Memory B cell (primary cell): ENCODE measurements around the gene PI4K2B.
"Not testable (repeated sequence)": the region's sequence is repeated elsewhere in the genome, so short reads cannot be mapped to it uniquely, and the experiment has no call there.

Experiments
- ATAC-seq: fragments of 150-1000 bp; cut with Tn5 transposase; 2 replicates; pipeline ENCODE4 v1.10.0; 2021; ENCODE audit warnings: low read depth, mild to moderate bottlenecking, moderate library complexity
- DNase-seq, 2 donors: peaks; one replicate each; pipeline ENCODE4 v3.0.0; 2022; ENCODE audit warnings: low spot score in 2 of 2
- H3K27ac Mint-ChIP-seq: one replicate; pipeline ENCODE4 v1.8.0; 2022; ENCODE audit warnings: mild to moderate bottlenecking, moderate library complexity, mixed read lengths
- H3K27me3 Mint-ChIP-seq: one replicate; pipeline ENCODE4 v1.8.0; 2022; ENCODE audit warnings: mixed read lengths
- H3K36me3 Mint-ChIP-seq: one replicate; pipeline ENCODE4 v1.8.0; 2022; ENCODE audit warnings: mild to moderate bottlenecking, mixed read lengths
- H3K4me1 Mint-ChIP-seq: one replicate; pipeline ENCODE4 v1.8.0; 2022; ENCODE audit warnings: mixed read lengths
- H3K4me3 Mint-ChIP-seq: one replicate; pipeline ENCODE4 v1.8.0; 2022; ENCODE audit warnings: mild to moderate bottlenecking, moderate library complexity, mixed read lengths
- H3K9me3 Mint-ChIP-seq: one replicate; pipeline ENCODE4 v1.8.0; 2022; ENCODE audit warnings: mixed read lengths

Gene PI4K2B

DNA sequence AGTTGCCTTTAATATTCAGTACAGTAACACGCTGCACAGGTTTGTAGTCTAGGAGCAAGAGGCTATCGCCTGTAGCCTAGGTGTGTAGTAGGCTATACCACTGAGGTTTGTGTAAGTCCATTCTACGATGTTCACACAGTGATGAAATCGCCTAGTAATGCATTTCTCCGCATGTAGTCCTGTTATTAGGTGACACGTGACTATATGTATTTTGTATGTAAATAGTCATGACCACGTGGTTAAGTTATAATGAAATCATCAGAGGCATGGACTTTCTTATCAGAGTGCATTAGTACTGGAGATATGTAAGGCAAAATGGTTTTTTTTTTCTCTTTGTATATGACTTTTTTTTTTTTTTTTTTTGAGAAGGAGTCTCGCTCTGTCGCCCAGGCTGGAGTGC, 68.8 kb downstream of the PI4K2B start:
- Mint-ChIP-seq H3K9me3 (no peaks in the 10 kb centered on the region), H3K27me3 (peaks cover 3% of the 10 kb centered on the region), H3K4me3 (no peak overlapping the region), H3K36me3 (no peaks in the 10 kb centered on the region), H3K4me1 (peaks cover 6% of the 10 kb centered on the region), H3K27ac (no peak overlapping the region)
- no peak for ATAC-seq
- DNase-seq: no peak

DNA sequence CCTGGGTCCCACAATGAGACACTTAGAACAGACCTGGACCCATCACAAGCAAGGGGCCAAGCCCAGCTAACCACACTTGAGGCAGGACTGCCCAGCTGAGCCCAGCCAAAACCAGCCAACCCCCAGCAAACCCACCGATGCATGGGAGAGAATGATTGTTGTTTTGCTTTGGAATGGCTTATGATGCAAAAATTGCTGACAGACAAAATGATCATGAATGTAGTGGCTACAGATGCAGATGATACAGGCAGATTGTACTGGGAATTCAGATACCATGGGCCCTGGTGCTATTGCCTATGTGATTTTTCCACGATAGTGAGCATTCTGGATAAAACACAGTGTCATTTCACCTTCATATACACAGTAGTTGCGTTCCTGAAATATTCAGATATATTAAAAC, 69.7 kb downstream of the PI4K2B start:
- ATAC-seq: no peak

DNA sequence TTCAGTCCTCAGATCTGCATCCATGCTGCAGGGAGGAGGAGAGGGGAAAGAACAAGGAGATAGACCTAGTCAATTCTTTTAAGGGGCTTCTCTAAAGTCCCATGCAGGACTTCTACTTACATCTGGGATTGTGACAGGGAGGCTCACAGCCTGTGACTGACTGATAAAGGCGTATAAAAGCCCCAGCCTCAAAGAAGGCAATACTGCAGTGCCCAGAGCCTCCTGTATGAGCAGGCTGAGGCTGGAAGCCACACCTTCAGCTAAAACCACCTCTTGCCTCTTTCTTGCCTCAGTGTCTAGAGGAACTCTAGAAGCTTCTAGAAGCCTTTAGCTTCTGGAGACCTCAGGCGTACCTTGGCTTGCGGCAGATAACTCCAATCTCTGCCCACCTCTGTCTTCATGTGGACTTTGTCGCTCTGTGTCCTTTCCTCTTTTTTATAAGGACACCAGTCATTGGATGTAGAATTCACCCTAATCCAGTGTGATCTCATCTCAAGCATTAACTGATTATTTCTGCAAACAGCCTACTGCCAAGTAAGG, 72.8 kb downstream of the PI4K2B start:
- peaks cover 2% of the 10 kb centered on the region for H3K36me3 Mint-ChIP-seq
- peaks cover 23% of the 10 kb centered on the region for H3K4me1 Mint-ChIP-seq
- H3K27ac Mint-ChIP-seq: no peak overlapping the region
- no peaks in the 10 kb centered on the region for H3K9me3 Mint-ChIP-seq
- ATAC-seq: no peak
- H3K27me3 Mint-ChIP-seq: peaks cover 1% of the 10 kb centered on the region
- DNase-seq: no peak
- H3K4me3 Mint-ChIP-seq: no peak overlapping the region

More for the DNA sequence above, 69.7 kb downstream of the PI4K2B start:
- no peak overlapping the region for H3K4me3 Mint-ChIP-seq
- H3K27ac Mint-ChIP-seq: no peak overlapping the region
- H3K9me3 Mint-ChIP-seq: no peaks in the 10 kb centered on the region
- peaks cover 7% of the 10 kb centered on the region for H3K4me1 Mint-ChIP-seq
- H3K36me3 Mint-ChIP-seq: peaks cover 2% of the 10 kb centered on the region
- no peak for DNase-seq
- peaks cover 3% of the 10 kb centered on the region for H3K27me3 Mint-ChIP-seq

GRCh38 chr4:25307596-25307995, 73.8 kb downstream of the PI4K2B start:
- no peaks in the 10 kb centered on the region for H3K9me3 Mint-ChIP-seq
- DNase-seq: no peak
- peaks cover 1% of the 10 kb centered on the region for H3K27me3 Mint-ChIP-seq
- H3K4me3 Mint-ChIP-seq: no peak overlapping the region
- H3K36me3 Mint-ChIP-seq: peaks cover 2% of the 10 kb centered on the region
- H3K4me1 Mint-ChIP-seq: peaks cover 28% of the 10 kb centered on the region
- no peak for ATAC-seq
- no peak overlapping the region for H3K27ac Mint-ChIP-seq

DNA sequence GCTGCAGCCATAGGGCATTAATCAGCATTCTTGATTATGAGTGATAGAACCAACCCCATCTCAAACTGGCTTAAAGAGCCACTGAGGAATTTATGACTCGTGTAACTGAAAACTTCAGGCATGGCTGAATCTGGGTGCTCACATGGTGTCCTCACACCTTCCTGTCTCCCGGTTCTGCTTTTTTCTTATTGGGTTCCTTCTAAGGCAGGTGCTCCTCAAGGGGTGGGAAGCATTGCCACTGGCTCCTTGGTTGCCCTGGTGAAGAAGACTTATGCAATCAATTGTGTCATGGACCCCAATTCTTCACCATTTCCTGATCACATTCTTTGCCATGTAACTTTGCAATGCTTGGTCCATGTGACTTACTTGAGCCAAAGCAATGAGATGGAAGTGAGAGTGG, 74.5 kb downstream of the PI4K2B start:
- Mint-ChIP-seq H3K27ac (peak overlapping the region; percentile 17), H3K4me3 (peak overlapping the region; percentile 37), H3K36me3 (peaks cover 2% of the 10 kb centered on the region), H3K9me3 (no peaks in the 10 kb centered on the region), H3K27me3 (peaks cover 1% of the 10 kb centered on the region), H3K4me1 (peaks cover 29% of the 10 kb centered on the region)
- no peak for DNase-seq
- ATAC-seq: peak; percentile 12

DNA sequence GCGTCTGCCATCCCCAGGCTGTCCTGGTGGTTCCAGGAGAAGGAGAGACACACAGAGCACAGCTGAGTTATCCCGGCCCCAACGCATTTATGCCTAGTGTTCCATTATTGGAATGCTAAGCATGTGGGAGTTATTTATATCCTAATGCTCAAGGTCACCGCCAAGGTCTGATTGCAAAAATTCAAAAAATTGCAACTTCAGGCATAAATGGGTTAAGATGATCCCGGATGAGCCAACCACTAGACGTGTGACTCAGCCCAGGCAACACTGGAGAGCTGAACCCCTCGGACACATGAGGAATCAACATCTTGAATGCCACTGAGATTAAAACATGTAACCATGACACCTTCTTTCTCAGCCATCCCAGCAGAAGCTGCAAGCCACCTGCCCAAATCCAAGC, 74.9 kb downstream of the PI4K2B start:
- no peak overlapping the region for H3K4me3 Mint-ChIP-seq
- peaks cover 2% of the 10 kb centered on the region for H3K36me3 Mint-ChIP-seq
- no peaks in the 10 kb centered on the region for H3K27me3 Mint-ChIP-seq
- H3K4me1 Mint-ChIP-seq: peaks cover 29% of the 10 kb centered on the region
- peak overlapping the region; percentile 17 for H3K27ac Mint-ChIP-seq
- H3K9me3 Mint-ChIP-seq: no peaks in the 10 kb centered on the region
- ATAC-seq: no peak
- no peak for DNase-seq

- DNase-seq (no peak), ATAC-seq (peak; percentile 14)
- peaks cover 29% of the 10 kb centered on the region for H3K4me1 Mint-ChIP-seq
- peak overlapping the region; percentile 72 for H3K4me3 Mint-ChIP-seq
- H3K27ac Mint-ChIP-seq: peak overlapping the region; percentile 72
- H3K27me3 Mint-ChIP-seq: no peaks in the 10 kb centered on the region
- H3K36me3 Mint-ChIP-seq: peaks cover 2% of the 10 kb centered on the region
- H3K9me3 Mint-ChIP-seq: no peaks in the 10 kb centered on the region
Measured at GRCh38 chr4:25310066-25310802, 76.4 kb downstream of the PI4K2B start.

- ATAC-seq: no peak
- peaks cover 4% of the 10 kb centered on the region for H3K36me3 Mint-ChIP-seq
Measured at GRCh38 chr4:25310803-25311166, 77.0 kb downstream of the PI4K2B start.

DNA sequence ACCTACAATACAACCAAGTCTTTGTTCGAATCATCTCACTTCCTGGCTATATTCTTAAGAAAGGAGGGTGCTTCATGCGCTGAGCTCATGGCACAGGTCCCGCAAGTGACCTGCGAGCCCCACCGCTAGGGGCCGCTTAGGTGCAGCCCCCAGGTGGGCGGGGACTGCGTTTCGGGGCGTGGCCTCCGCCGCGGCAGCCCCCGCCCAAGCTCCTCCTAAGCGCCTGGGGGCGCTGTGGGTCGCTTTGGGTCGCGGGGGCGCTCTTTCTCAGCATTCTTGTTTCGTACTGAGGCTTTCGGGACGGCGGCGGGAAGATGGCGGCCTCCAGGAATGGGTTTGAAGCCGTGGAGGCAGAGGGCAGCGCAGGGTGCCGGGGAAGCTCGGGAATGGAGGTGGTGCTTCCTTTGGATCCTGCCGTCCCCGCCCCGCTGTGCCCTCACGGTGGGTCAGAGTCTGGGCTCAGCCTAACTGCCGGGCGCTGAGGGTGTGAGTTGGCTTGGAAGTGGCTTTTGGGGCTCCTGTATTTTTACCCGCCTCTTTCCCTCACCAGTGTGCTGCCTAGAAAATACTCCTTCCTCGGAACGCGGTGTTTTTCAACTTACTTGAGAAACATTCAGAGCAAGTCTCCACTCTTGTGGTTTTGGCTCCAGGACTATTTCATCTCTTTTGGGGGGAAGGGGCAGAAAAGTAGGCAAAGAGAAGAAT, 78.8 kb downstream of the PI4K2B start, which contains the start of gene ZCCHC4:
TSS of gene ZCCHC4 (plus strand) at position 279 of the 705 bp plus-strand sequence. CDS start at position 315, 36 bp downstream.
- no peaks in the 10 kb centered on the region for H3K27me3 Mint-ChIP-seq
- H3K9me3 Mint-ChIP-seq: no peaks in the 10 kb centered on the region
- H3K27ac Mint-ChIP-seq: peak within 1 kb of the TSS; percentile 95
- peak within 1 kb of the TSS; percentile 91 for H3K4me3 Mint-ChIP-seq
- peak; percentile 90 for ATAC-seq
- H3K36me3 Mint-ChIP-seq: peaks cover 12% of the 10 kb centered on the region
- peaks cover 29% of the 10 kb centered on the region for H3K4me1 Mint-ChIP-seq
- peak; percentile 94 to 96 for DNase-seq

More at GRCh38 chr4:25310803-25311166, 77.0 kb downstream of the PI4K2B start:
- peak overlapping the region; percentile 72 for H3K27ac Mint-ChIP-seq
- peak overlapping the region; percentile 72 for H3K4me3 Mint-ChIP-seq
- no peak for DNase-seq
- H3K27me3 Mint-ChIP-seq: no peaks in the 10 kb centered on the region
- no peaks in the 10 kb centered on the region for H3K9me3 Mint-ChIP-seq
- H3K4me1 Mint-ChIP-seq: peaks cover 29% of the 10 kb centered on the region

DNA sequence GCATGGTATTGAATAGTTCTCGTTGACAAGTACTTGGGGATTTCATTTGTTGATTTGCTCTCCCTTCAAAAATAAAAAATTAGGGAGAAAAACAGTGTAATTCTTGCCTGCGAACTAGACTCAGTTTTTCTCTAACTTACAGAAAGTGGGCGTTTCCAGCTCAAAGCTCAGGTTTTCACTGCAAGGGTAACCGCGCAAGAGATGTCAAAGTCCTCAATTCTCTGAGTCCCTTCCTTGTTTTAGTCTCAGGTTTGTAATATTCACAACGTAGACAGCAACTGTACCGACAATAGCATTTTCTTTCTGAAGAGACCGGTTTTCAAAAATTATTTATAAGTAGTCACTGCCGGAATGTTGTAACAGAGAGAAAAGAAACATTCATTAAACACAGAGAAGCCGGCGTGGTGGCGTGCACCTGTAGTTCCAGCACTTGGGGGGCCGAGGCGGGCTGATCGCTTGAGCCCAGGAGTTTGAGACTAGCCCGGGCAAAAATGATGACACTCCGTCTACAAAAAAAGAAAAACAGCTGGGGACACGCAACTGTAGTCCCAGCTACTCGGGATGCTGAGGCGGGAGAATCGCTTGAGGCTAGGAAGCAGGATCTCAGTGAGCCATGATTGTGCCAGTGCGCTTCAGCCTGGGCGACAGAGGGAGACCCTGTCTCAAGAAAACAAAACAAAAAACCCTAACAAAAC, 79.5 kb downstream of the PI4K2B start:
- H3K36me3 Mint-ChIP-seq: peaks cover 10% of the 10 kb centered on the region
- peaks cover 25% of the 10 kb centered on the region for H3K4me1 Mint-ChIP-seq
- peak overlapping the region; percentile 91 for H3K4me3 Mint-ChIP-seq
- peak overlapping the region; percentile 95 for H3K27ac Mint-ChIP-seq
- DNase-seq (no peak), ATAC-seq (no peak)
- no peaks in the 10 kb centered on the region for H3K27me3 Mint-ChIP-seq
- no peaks in the 10 kb centered on the region for H3K9me3 Mint-ChIP-seq

DNA sequence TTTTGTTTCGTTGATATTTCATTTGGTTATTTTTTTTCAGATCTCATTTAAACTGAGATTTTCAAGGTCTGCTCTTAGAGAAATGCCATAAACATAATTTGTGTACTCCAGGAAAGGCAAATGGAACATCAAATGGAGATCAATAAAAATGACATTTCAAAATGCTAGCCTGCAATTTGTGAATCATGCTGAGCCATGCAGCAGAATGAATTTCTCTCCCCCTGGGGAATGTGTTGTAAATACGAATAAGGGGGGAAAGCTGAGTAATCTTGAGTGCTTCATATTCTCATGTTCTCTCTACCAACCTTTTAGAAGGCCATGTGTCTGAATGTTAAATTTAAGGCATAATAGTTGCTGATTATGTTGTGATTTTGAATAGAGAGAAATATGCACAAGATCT, 86.5 kb downstream of the PI4K2B start:
- ATAC-seq: no peak
- peaks cover 28% of the 10 kb centered on the region for H3K36me3 Mint-ChIP-seq
- H3K4me3 Mint-ChIP-seq: no peak overlapping the region

GRCh38 chr4:25320773-25321172, 86.9 kb downstream of the PI4K2B start:
- DNase-seq (no peak), ATAC-seq (no peak)
- Mint-ChIP-seq H3K27me3 (no peaks in the 10 kb centered on the region), H3K4me3 (no peak overlapping the region), H3K27ac (no peak overlapping the region), H3K4me1 (no peaks in the 10 kb centered on the region), H3K36me3 (peaks cover 26% of the 10 kb centered on the region), H3K9me3 (no peaks in the 10 kb centered on the region)

More for the DNA sequence above, 86.5 kb downstream of the PI4K2B start:
- H3K4me1 Mint-ChIP-seq: no peaks in the 10 kb centered on the region
- no peaks in the 10 kb centered on the region for H3K27me3 Mint-ChIP-seq
- no peak overlapping the region for H3K27ac Mint-ChIP-seq
- no peak for DNase-seq
- H3K9me3 Mint-ChIP-seq: no peaks in the 10 kb centered on the region

- Mint-ChIP-seq H3K36me3 (peaks cover 20% of the 10 kb centered on the region), H3K9me3 (no peaks in the 10 kb centered on the region), H3K27me3 (no peaks in the 10 kb centered on the region), H3K4me3 (no peak overlapping the region), H3K4me1 (no peaks in the 10 kb centered on the region), H3K27ac (no peak overlapping the region)
- ATAC-seq: no peak
- no peak for DNase-seq
Measured at GRCh38 chr4:25321703-25322102, 87.9 kb downstream of the PI4K2B start.

DNA sequence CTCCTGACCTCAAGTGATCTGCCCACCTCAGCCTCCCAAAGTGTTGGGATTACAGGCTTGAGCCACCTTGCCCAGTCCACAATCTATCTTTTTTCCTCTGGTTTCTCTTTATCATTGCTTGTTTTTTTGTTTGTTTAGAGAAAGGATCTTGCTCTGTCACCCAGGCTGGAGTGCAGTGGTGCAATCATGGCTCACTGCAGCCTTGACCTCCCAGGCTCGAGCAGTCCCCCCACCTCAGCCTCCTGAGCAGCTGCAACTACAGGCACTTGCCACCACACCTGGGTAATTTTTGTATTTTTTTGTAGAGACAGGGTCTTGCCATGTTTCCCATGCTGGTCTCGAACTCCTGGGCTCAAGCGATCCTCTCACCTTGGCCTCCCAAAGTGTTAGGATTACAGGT, 94.6 kb downstream of the PI4K2B start:
- H3K4me3 Mint-ChIP-seq, H3K9me3 Mint-ChIP-seq, H3K27ac Mint-ChIP-seq, ATAC-seq, DNase-seq, H3K36me3 Mint-ChIP-seq, H3K27me3 Mint-ChIP-seq: not testable (repeated sequence)
- H3K4me1 Mint-ChIP-seq: peaks cover 12% of the 10 kb centered on the region
